GM18870 (cell line): ENCODE measurements around the gene FUBP1.
"Not testable (repeated sequence)": the region's sequence is repeated elsewhere in the genome, so short reads cannot be mapped to it uniquely, and the experiment has no call there.

Experiments
- ATAC-seq: cut with Tn5 transposase; IDR thresholded peaks from one replicate; pipeline ENCODE4 v1.9.1; 2021; ENCODE audit warnings: moderate library complexity; ENCODE audit not compliant: unreplicated experiment

The FUBP1 gene

GRCh38 chr1:77978969-77979876 is at the start of gene FUBP1:
TSS of gene FUBP1 (minus strand) at chr1:77979072. CDS start at chr1:77979004, 68 bp downstream.
- ATAC-seq = peak; percentile 75

GRCh38 chr1:78021134-78021533 is 42.3 kb upstream of the FUBP1 start:
- not testable (repeated sequence) for ATAC-seq

GRCh38 chr1:78019024-78019423 is 40.2 kb upstream of the FUBP1 start:
- ATAC-seq = no peak

GRCh38 chr1:78015148-78015547 is 36.3 kb upstream of the FUBP1 start:
- ATAC-seq = no peak

GRCh38 chr1:78011050-78011449 is 32.2 kb upstream of the FUBP1 start:
- ATAC-seq = no peak

- ATAC-seq = no peak
Observed at GRCh38 chr1:78009836-78010235, 31.0 kb upstream of the FUBP1 start.

GRCh38 chr1:78009276-78009675 is 30.4 kb upstream of the FUBP1 start:
- no peak for ATAC-seq

- ATAC-seq = no peak
Observed at GRCh38 chr1:78007677-78008341, 28.9 kb upstream of the FUBP1 start.

GRCh38 chr1:78006521-78006920 is 27.6 kb upstream of the FUBP1 start:
- no peak for ATAC-seq

- ATAC-seq = no peak
Observed at GRCh38 chr1:78005755-78006154, 26.9 kb upstream of the FUBP1 start.

- no peak for ATAC-seq
Observed at GRCh38 chr1:78005448-78005722, 26.5 kb upstream of the FUBP1 start.

GRCh38 chr1:78004719-78005447 is 26.0 kb upstream of the FUBP1 start, which contains the start of gene DNAJB4:
TSS of gene DNAJB4 (plus strand) at chr1:78004939. CDS start at chr1:78005111, 172 bp downstream.
- peak; percentile 98 for ATAC-seq

- ATAC-seq = peak; percentile 45
Observed at GRCh38 chr1:78003882-78004718, 25.2 kb upstream of the FUBP1 start.

GRCh38 chr1:78003070-78003746 is 24.3 kb upstream of the FUBP1 start:
- ATAC-seq = no peak

GRCh38 chr1:78000536-78000935 is 21.7 kb upstream of the FUBP1 start:
- ATAC-seq = not testable (repeated sequence)

GRCh38 chr1:77996734-77997133 is 17.9 kb upstream of the FUBP1 start:
- ATAC-seq = no peak

- ATAC-seq = no peak
Observed at GRCh38 chr1:77994117-77994705, 15.3 kb upstream of the FUBP1 start.

GRCh38 chr1:77991638-77992037 is 12.8 kb upstream of the FUBP1 start:
- no peak for ATAC-seq

GRCh38 chr1:77990629-77991204 is 11.8 kb upstream of the FUBP1 start:
- no peak for ATAC-seq
